Spleen (tissue), 11 donors: ENCODE results near the gene COX6A1. TPM values are rescaled to one million over a fixed set of nuclear protein-coding genes. Genes with fewer than 3 reads are reported as not detected.

ENCODE experiments used
- DNase-seq: peaks from one replicate; pipeline ENCODE4 v3.0.0-alpha.2; 2020
- H3K27ac ChIP-seq, 8 donors: fragments of 200-600 bp; sonication (generic) in 7 of 8; 1 replicate in 4 of 8; 2 replicates in 4 of 8; pipeline versions ENCODE4 v1.5.0 to v1.8.0; 2016 to 2021; ENCODE audit warnings: inconsistent platforms in 4 of 8, mild to moderate bottlenecking in 4 of 8, moderate library complexity in 1 of 8
- H3K27me3 ChIP-seq, 7 donors: fragments of 200-600 bp; sonication (generic) in 6 of 7; replicated peaks in 1 of 7; 1 replicate in 4 of 7; 2 replicates in 3 of 7; pipeline versions ENCODE4 v1.5.0 to v1.8.0; 2016 to 2021; ENCODE audit warnings: inconsistent platforms in 3 of 7, mild to moderate bottlenecking in 1 of 7
- H3K36me3 ChIP-seq, 6 donors: fragments of 200-600 bp; sonication (generic) in 5 of 6; 1 replicate in 4 of 6; 2 replicates in 2 of 6; pipeline versions ENCODE4 v1.5.0 to v1.8.0; 2016 to 2021; ENCODE audit warnings: inconsistent platforms in 2 of 6
- H3K4me1 ChIP-seq, 6 donors: fragments of 200-600 bp; sonication (generic) in 5 of 6; 1 replicate in 3 of 6; 2 replicates in 3 of 6; pipeline versions ENCODE4 v1.5.0 to v1.8.0; 2016 to 2021; ENCODE audit warnings: inconsistent platforms in 3 of 6
- H3K4me3 ChIP-seq, 8 donors: fragments of 200-600 bp; sonication (generic) in 7 of 8; 1 replicate in 4 of 8; 2 replicates in 4 of 8; pipeline versions ENCODE4 v1.5.0 to v1.8.0; 2016 to 2021; ENCODE audit warnings: inconsistent platforms in 4 of 8, mild to moderate bottlenecking in 4 of 8, moderate library complexity in 2 of 8
- H3K9me3 ChIP-seq, 8 donors: fragments of 200-600 bp; sonication (generic) in 7 of 8; 1 replicate in 4 of 8; 2 replicates in 4 of 8; pipeline versions ENCODE4 v1.5.0 to v1.8.0; 2016 to 2021; ENCODE audit warnings: inconsistent platforms in 4 of 8
- CTCF ChIP-seq, 11 experiments: fragments of 200-600 bp in 7 of 11; fragments of 450-650 bp in 4 of 11; sonication (generic) in 4 of 11; IDR thresholded peaks in 8 of 11; conservative IDR thresholded peaks in 3 of 11; 1 replicate in 7 of 11; 2 replicates in 4 of 11; pipeline versions ENCODE4 v1.4.0 to v1.8.0; 2016 to 2021; ENCODE audit warnings: antibody characterized with exemption in 11 of 11, inconsistent platforms in 4 of 11, mild to moderate bottlenecking in 1 of 11
- POLR2A ChIP-seq, 3 donors: fragments of 450-650 bp; IDR thresholded peaks; one replicate each; pipeline ENCODE4 v1.5.1; 2017; ENCODE audit warnings: antibody characterized with exemption in 3 of 3, mild to moderate bottlenecking in 1 of 3
- POLR2AphosphoS5 ChIP-seq, 3 donors: sonication (generic); formaldehyde crosslinking; IDR thresholded peaks; one replicate each; pipeline ENCODE4 v1.5.1; 2017; ENCODE audit warnings: antibody characterized with exemption in 3 of 3
- WGBS, 5 donors: extraction: QIAGEN DNeasy Blood & Tissue Kit in 3 of 5; methylation state at CpG; one replicate each; pipeline versions ENCODE4 v1.1.5 to v1.1.7; 2013 to 2018; 5-methylcytosine and 5-hydroxymethylcytosine counted together
- intact Hi-C: fragments of 100-400 bp; cut with DNase I; formaldehyde crosslinking; loops from one replicate; pipeline ENCODE4 v1.15.0; 2023; ENCODE audit warnings: low total_unique reads
- polyA plus RNA-seq, 3 donors: library from polyadenylated mRNA; stranded (reverse); fragments of 200-250 nt; gene quantifications; one replicate each; pipeline ENCODE4 v1.2.1, GENCODE V29; 2013
- total RNA-seq, 7 donors: library from RNA; depleted of rRNA in 3 of 7; stranded (reverse); fragments of >200 nt in 3 of 7; fragmentation: NEBNext Ultra II Directional in 4 of 7; extraction: Animal tissue kit (Norgen Biotek cat#: 25700) in 4 of 7; gene quantifications; one replicate each; pipeline versions ENCODE4 v1.1.0 to v1.2.1, GENCODE V29; 2016 to 2021
- donor health status: healthy with polysubstance abuse.
- donor health status: DM: no; HTN: no; CAD: no; lungs with moderate emphysema.
- donor health status: DM: no; HTN: no; CAD: no.
- donor health status: Bipolar disorder and iron deficiency.
- donor health status: healthy.
- donor health status: DM: no; HTN: no; CAD: no.
- donor health status: DM: yes; HTN: yes; CAD: no.

The COX6A1 gene
- total and polyA plus RNA-seq, 10 donors, result 182 to 551 (median 390) TPM

GRCh38 chr12:120406553-120406952, 31.4 kb upstream of the COX6A1 start:
- Histone ChIP-seq H3K4me1 (no peaks in the 10 kb centered on the region), H3K36me3 (no peaks in the 10 kb centered on the region), H3K27me3 (peaks cover 0 to 28% (median 0%) of the 10 kb centered on the region in 7 donors), H3K9me3 (no peaks in the 10 kb centered on the region), H3K4me3 (no peak overlapping the region), H3K27ac (no peak overlapping the region)
- no peak for TF ChIP-seq POLR2AphosphoS5 (IDR thresholded peaks at IDR 0.05)
- TF ChIP-seq CTCF (IDR thresholded peaks at IDR 0.05 in 8 of 11, conservative IDR thresholded peaks at IDR 0.05 in 3 of 11), result no peak
- no peak for TF ChIP-seq POLR2A (IDR thresholded peaks at IDR 0.05)
- intact Hi-C loops, result no loop called here
- no peak for DNase-seq
- WGBS, 5 donors, result 93 to 98% (median 94%) methylated on average over 3 of the region's 3 CpGs

- WGBS, 5 donors, result 88 to 97% (median 94%) methylated on average over 11 of the region's 11 CpGs
- Histone ChIP-seq H3K4me3 (no peak overlapping the region), H3K36me3 (no peaks in the 10 kb centered on the region), H3K9me3 (no peaks in the 10 kb centered on the region), H3K27ac (no peak overlapping the region), H3K4me1 (no peaks in the 10 kb centered on the region), H3K27me3 (peaks cover 0 to 14% (median 0%) of the 10 kb centered on the region in 7 donors)
- TF ChIP-seq POLR2AphosphoS5 (IDR thresholded peaks at IDR 0.05), result no peak
- DNase-seq, result no peak
- intact Hi-C loops, result no loop called here
Measured at GRCh38 chr12:120408771-120409170, 29.1 kb upstream of the COX6A1 start.

GRCh38 chr12:120412421-120412820, 25.5 kb upstream of the COX6A1 start:
- intact Hi-C loops, result no loop called here
- TF ChIP-seq CTCF (IDR thresholded peaks at IDR 0.05 in 8 of 11, conservative IDR thresholded peaks at IDR 0.05 in 3 of 11) (no peak), POLR2AphosphoS5 (IDR thresholded peaks at IDR 0.05) (no peak), POLR2A (IDR thresholded peaks at IDR 0.05) (no peak)
- Histone ChIP-seq H3K36me3 (no peaks in the 10 kb centered on the region), H3K9me3 (no peaks in the 10 kb centered on the region), H3K27ac (no peak overlapping the region), H3K4me3 (no peak overlapping the region), H3K4me1 (no peaks in the 10 kb centered on the region), H3K27me3 (peaks cover 0 to 8% (median 0%) of the 10 kb centered on the region in 7 donors)
- 82 to 87% (median 84%) methylated on average over 7 of the region's 7 CpGs for WGBS, 5 donors
- DNase-seq, result no peak

GRCh38 chr12:120413901-120414695, 23.8 kb upstream of the COX6A1 start:
- DNase-seq, result no peak
- Histone ChIP-seq H3K4me1 (no peaks in the 10 kb centered on the region), H3K4me3 (no peak overlapping the region), H3K27me3 (peaks cover 0 to 11% (median 0%) of the 10 kb centered on the region in 7 donors), H3K9me3 (no peaks in the 10 kb centered on the region), H3K27ac (no peak overlapping the region), H3K36me3 (no peaks in the 10 kb centered on the region)
- TF ChIP-seq POLR2A (IDR thresholded peaks at IDR 0.05) (no peak), POLR2AphosphoS5 (IDR thresholded peaks at IDR 0.05) (no peak), CTCF (IDR thresholded peaks at IDR 0.05 in 8 of 11, conservative IDR thresholded peaks at IDR 0.05 in 3 of 11) (no peak)
- WGBS, 5 donors, result 67 to 74% (median 69%) methylated on average over 8 to 13 of the region's 13 CpGs
- intact Hi-C loops, result no loop called here
